GM12878 (cell line): ENCODE measurements around the gene TCF15.

Experiments used
- NBN ChIP-seq: fragments of 450-650 bp; IDR thresholded peaks from 2 replicates; pipeline ENCODE4 v1.6.1; 2016
- POLR2A ChIP-seq: IDR thresholded peaks from 2 replicates; pipeline ENCODE4 v1.6.1; 2011; ENCODE audit warnings: low read depth, mild to moderate bottlenecking, low read length
- TF ChIP-seq, protein P1 (sequence below), 3 experiments: IDR thresholded peaks in 2 of 3; conservative IDR thresholded peaks in 1 of 3; 2 replicates each; pipeline ENCODE4 v1.5.1; 2011; ENCODE audit warnings: low read depth in 3 of 3, low read length in 3 of 3, mild to moderate bottlenecking in 3 of 3, control low read depth in 2 of 3, moderate library complexity in 2 of 3, inconsistent platforms in 1 of 3, mixed read lengths in 1 of 3; ENCODE audit not compliant: control insufficient read depth in 2 of 3, insufficient read depth in 1 of 3; ENCODE audit errors: extremely low read depth in 1 of 3

- TF ChIP-seq, protein P1, sequence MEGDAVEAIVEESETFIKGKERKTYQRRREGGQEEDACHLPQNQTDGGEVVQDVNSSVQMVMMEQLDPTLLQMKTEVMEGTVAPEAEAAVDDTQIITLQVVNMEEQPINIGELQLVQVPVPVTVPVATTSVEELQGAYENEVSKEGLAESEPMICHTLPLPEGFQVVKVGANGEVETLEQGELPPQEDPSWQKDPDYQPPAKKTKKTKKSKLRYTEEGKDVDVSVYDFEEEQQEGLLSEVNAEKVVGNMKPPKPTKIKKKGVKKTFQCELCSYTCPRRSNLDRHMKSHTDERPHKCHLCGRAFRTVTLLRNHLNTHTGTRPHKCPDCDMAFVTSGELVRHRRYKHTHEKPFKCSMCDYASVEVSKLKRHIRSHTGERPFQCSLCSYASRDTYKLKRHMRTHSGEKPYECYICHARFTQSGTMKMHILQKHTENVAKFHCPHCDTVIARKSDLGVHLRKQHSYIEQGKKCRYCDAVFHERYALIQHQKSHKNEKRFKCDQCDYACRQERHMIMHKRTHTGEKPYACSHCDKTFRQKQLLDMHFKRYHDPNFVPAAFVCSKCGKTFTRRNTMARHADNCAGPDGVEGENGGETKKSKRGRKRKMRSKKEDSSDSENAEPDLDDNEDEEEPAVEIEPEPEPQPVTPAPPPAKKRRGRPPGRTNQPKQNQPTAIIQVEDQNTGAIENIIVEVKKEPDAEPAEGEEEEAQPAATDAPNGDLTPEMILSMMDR (IDR thresholded peaks at IDR 0.05 in 2 of 3, conservative IDR thresholded peaks at IDR 0.05 in 1 of 3; ENCODE audit: control insufficient read depth in 2 of 3, extremely low read depth in 1 of 3, insufficient read depth in 1 of 3, low read depth in 3 of 3, low read length in 3 of 3), result no peak
- no peak for TF ChIP-seq POLR2A
- TF ChIP-seq NBN, result no peak
Measured at GRCh38 chr20:655726-656624, 45.9 kb upstream of the TCF15 start.
